ENCODE data around the gene RSPH3.

DNA sequence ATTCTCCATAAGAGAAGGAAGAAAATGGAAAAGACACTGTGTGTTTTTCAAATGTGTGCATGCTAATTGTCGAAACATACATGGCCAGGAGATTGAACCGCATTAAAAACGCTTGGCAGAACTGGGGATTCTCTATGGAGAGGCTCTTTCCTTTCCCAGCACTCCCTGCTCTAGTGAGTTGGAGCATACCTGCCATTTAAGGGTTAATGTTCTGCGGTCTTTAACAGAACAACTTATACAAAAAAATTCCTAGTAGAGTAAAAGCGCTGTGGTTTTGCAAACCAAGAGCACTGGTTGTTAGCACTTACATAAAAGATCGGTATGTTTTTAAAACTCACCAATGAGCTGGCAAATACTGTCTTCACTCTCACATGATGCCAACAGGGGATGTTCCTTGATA is 43.2 kb upstream of the RSPH3 start:
- TF ChIP-seq, protein P1, sequence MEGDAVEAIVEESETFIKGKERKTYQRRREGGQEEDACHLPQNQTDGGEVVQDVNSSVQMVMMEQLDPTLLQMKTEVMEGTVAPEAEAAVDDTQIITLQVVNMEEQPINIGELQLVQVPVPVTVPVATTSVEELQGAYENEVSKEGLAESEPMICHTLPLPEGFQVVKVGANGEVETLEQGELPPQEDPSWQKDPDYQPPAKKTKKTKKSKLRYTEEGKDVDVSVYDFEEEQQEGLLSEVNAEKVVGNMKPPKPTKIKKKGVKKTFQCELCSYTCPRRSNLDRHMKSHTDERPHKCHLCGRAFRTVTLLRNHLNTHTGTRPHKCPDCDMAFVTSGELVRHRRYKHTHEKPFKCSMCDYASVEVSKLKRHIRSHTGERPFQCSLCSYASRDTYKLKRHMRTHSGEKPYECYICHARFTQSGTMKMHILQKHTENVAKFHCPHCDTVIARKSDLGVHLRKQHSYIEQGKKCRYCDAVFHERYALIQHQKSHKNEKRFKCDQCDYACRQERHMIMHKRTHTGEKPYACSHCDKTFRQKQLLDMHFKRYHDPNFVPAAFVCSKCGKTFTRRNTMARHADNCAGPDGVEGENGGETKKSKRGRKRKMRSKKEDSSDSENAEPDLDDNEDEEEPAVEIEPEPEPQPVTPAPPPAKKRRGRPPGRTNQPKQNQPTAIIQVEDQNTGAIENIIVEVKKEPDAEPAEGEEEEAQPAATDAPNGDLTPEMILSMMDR (conservative IDR thresholded peaks at IDR 0.05) = no peak
- TF ChIP-seq ZFX (IDR thresholded peaks at IDR 0.05) = no peak

Measured in C4-2B (cell line).